Muscle layer of duodenum (tissue), 2 donors: ENCODE data around the gene H6PD.
A peak's percentile ranks its signal among the peaks of the same experiment; 100 is the strongest.

Source experiments
- H3K27ac ChIP-seq: one replicate; pipeline ENCODE4 v1.7.0; 2013; ENCODE audit warnings: mild to moderate bottlenecking, low read length
- H3K27me3 ChIP-seq: one replicate; pipeline ENCODE4 v1.7.0; 2013; ENCODE audit warnings: low read depth, mild to moderate bottlenecking, control low read depth, low read length
- H3K36me3 ChIP-seq, 2 donors: one replicate each; pipeline ENCODE4 v1.7.0; 2013; ENCODE audit warnings: low read length in 2 of 2, control low read depth in 1 of 2, mild to moderate bottlenecking in 1 of 2; ENCODE audit not compliant: insufficient read depth in 2 of 2, control insufficient read depth in 1 of 2
- H3K4me1 ChIP-seq, 2 donors: one replicate each; pipeline ENCODE4 v1.7.0; 2013; ENCODE audit warnings: low read length in 2 of 2, mild to moderate bottlenecking in 2 of 2, control low read depth in 1 of 2, moderate library complexity in 1 of 2; ENCODE audit not compliant: insufficient read depth in 2 of 2, control insufficient read depth in 1 of 2
- H3K4me3 ChIP-seq, 2 donors: one replicate each; pipeline ENCODE4 v1.7.0; 2013; ENCODE audit warnings: low read length in 2 of 2, low read depth in 1 of 2, mild to moderate bottlenecking in 1 of 2
- H3K9me3 ChIP-seq, 2 donors: one replicate each; pipeline ENCODE4 v1.7.0; 2013; ENCODE audit warnings: low read length in 2 of 2, control low read depth in 1 of 2, mild to moderate bottlenecking in 1 of 2; ENCODE audit not compliant: control insufficient read depth in 1 of 2
- donor health status: healthy.

The H6PD gene

DNA sequence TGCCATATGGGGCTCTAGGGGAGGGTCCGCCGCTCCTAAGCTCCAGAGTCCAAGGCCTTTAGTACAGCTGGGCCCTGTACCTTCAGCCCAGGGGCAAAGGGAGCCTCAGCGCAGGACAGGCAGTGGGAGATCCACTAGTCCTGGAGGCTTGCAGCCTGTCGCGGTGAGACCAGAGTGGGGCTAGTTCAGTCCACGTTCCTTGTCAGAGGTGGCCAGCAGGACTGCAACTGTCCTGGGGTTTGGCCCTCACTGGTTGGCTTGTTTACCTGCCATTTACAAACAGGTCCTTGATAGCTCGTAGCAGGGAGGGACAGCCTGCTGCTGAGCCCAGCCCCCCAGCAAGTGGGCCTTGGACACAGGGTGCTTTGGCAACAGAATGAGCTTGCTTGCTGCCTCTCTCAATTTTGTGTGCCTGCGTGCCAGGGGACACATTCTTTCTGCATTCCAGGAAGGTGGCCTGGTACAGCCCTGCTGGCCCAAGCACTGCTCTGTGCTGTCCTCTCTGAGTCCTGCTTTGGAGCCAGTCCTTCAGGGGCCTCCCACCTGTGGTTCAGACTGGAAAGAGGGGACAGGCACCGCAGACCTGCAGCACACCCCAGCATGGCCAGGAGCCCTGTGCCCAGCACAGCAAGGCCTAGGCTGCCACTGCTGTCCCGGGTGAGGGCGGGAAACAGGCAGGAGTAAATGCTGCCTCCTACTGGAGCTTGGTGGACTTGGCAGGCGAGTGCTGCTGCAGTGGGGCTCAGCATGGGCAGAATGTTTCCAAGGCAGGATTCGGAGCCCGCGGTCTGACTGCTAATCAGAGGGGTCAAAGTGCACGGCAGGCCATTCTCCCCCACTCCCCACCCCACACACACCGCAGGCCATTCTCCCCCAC, 15.2 kb downstream of the H6PD start:
- peaks cover 4 to 28% of the 10 kb centered on the region in 2 donors for H3K36me3 ChIP-seq
- H3K4me3 ChIP-seq: no peak overlapping the region
- H3K27me3 ChIP-seq: no peaks in the 10 kb centered on the region
- H3K9me3 ChIP-seq: no peaks in the 10 kb centered on the region
- H3K27ac ChIP-seq: peak overlapping the region; percentile 45
- H3K4me1 ChIP-seq: peaks cover 2 to 27% of the 10 kb centered on the region in 2 donors

DNA sequence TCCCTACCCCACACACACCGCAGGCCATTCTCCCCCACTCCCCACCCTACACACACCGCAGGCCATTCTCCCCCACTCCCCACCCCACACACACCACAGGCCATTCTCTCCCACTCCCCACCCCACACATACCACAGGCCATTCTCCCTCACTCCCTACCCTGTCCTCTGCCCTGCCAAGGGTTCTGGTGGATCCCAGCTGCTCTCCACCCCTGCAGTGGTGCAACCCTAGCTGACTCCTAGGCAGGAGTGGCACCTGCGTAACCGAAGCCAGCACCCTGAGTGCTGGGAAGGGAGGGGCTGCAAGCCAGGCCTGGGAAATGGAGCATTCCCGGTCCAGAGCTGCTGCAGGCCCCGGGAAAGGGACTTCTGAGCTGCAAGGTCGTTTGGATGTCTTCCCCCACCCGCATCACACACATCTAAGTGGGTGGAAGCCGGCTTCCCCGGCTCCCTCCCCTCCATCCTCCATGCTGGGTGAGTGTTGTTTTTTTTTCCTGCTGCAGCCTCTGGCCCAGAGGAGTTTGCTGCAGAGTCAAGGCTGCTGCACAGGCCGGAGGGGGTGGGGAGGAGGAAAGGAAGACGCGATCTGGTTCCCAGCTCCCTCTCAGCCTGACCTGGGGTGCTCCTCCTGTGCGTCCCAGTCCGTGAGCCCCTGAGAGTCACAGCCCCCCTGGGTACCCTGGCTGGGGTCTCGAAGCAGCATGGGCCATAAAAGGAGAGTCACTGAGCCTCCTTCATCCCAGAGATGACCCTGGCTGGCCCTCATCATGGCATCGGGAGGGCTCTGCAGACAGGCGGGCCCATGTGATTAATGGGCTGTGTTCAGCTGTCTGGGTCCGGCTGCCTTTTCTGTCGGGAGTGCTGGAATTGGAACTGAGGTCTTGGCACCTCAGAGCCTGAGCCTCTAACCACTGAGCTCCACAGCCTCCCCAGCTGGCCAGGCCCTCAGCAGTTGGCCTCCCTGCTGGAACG, 16.1 kb downstream of the H6PD start:
- H3K27ac ChIP-seq: peak overlapping the region; percentile 45
- no peaks in the 10 kb centered on the region for H3K27me3 ChIP-seq
- peaks cover 4 to 23% of the 10 kb centered on the region in 2 donors for H3K36me3 ChIP-seq
- H3K4me1 ChIP-seq: peaks cover 0 to 27% of the 10 kb centered on the region in 2 donors
- H3K9me3 ChIP-seq: no peaks in the 10 kb centered on the region
- H3K4me3 ChIP-seq: peak overlapping the region in 1 of 2 donors; percentile 36

DNA sequence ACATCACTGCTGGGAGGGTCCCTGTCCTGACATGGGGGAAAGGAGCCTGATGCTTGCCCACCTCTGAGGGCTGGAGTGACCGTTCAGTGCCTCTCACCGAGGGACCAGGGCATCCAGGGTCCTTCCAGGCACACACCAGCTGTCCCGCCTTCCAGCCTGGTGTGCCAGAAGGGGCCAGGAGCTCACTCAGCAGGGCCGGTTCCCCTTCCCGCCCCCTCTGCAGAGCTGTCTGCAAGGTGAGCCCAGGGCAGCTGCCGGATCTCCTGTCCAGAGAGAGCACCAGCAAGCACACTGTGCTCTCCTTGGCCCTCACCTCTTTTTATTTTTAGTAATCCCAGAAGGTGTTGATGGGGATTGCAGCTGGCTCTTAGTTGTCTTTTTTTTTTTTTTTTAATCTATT, 16.9 kb downstream of the H6PD start:
- no peak overlapping the region for H3K27ac ChIP-seq
- H3K4me1 ChIP-seq: peaks cover 0 to 27% of the 10 kb centered on the region in 2 donors
- H3K9me3 ChIP-seq: no peaks in the 10 kb centered on the region
- no peaks in the 10 kb centered on the region for H3K27me3 ChIP-seq
- no peak overlapping the region for H3K4me3 ChIP-seq
- H3K36me3 ChIP-seq: peaks cover 4 to 23% of the 10 kb centered on the region in 2 donors

DNA sequence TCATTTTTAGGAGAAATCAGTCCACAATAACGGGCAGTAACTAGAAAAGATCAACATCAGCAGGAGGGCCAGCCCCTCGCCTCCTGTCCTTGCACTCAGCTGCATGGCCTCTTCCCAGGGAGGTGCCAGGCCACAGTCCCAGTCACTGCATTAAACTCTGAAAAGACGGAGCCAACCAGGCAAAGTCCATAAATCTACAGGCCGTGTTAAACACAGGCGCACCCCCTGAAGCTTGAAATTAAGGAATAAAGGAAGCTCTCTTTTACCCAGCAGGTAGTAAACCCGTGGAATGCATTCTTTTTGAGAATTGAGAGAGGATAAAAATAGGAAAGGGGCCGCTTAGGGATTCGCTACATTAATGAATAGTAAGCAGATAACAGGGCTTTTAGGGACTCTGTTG, 18.4 kb downstream of the H6PD start:
- H3K4me3 ChIP-seq: no peak overlapping the region
- no peaks in the 10 kb centered on the region for H3K9me3 ChIP-seq
- peaks cover 0 to 9% of the 10 kb centered on the region in 2 donors for H3K36me3 ChIP-seq
- H3K27me3 ChIP-seq: no peaks in the 10 kb centered on the region
- H3K4me1 ChIP-seq: peaks cover 0 to 27% of the 10 kb centered on the region in 2 donors
- H3K27ac ChIP-seq: no peak overlapping the region

DNA sequence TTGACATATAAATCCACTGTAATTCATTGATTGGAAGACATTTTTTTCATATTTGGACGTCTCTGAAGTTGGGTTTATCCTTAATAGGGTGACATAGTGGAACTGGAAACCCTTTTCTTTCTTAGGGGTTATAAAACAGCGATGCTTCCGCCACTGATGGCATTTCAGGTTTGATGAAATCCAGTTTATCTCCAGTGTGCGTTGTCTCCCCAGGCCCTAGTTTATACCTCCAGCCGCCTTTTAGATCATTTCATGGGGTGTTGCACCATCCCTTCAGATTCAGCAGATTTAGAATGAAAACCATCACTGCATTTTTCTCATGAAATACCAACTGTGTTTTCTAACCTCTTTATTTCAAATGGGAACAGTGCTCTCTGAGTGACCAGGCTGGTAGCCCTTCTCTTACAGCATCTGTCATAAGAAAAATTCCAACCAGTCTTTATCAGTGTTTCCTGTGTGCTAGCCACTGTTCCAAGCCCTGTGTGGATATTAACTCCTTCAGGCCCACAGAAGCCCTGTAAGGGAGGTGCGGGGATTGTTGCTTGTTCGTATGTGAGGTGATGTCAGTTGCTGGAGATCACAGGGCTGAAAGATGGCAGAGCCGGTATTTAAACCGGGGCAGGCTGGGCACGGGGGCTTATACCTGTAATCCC, 19.0 kb downstream of the H6PD start:
- Histone ChIP-seq H3K27me3 (no peaks in the 10 kb centered on the region), H3K36me3 (peaks cover 0 to 9% of the 10 kb centered on the region in 2 donors), H3K27ac (no peak overlapping the region), H3K4me3 (no peak overlapping the region), H3K9me3 (no peaks in the 10 kb centered on the region), H3K4me1 (peaks cover 0 to 27% of the 10 kb centered on the region in 2 donors)

DNA sequence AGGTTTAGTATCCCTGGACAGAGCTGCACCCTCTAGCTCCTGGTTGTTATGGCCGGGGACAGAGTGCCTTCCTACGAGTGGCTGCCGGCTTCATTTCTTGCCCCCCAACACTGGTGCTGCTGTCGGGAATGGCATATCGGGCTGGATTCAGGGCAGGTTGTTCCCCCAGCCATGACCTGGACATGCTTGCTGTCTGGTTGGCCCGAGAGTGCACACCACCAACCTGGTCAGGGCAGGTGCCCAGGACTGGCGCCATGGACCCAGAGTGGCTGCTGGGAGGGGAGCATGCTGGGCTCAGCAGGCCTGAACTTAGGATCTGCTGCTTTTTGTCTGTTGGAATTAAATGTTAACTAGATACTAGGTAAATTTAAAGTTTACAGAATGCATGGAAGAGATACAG, 21.8 kb downstream of the H6PD start:
- Histone ChIP-seq H3K27ac (no peak overlapping the region), H3K9me3 (no peaks in the 10 kb centered on the region), H3K4me3 (no peak overlapping the region), H3K36me3 (peaks cover 0 to 9% of the 10 kb centered on the region in 2 donors), H3K27me3 (no peaks in the 10 kb centered on the region), H3K4me1 (peaks cover 0 to 6% of the 10 kb centered on the region in 2 donors)

DNA sequence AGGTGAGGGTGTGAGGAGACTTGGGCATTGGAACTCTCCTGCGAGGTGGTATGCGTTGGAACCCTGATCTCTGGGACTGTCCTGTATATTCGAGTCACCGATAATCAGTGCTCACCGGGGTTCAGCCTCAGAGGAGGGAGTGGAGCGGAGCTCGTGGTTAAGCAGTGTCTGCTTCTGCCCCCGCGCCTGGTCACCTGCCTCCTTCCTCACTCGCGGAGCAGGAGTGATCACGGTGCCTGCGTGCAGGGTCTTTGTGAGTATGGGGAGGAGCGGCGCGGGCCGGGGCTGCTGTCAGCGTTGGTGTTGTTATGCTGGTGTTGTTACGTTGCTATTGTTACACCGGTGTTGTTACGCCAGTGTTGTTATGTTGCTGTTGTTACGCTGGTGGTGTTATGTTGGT, 23.3 kb downstream of the H6PD start:
- H3K4me3 ChIP-seq: no peak overlapping the region
- peaks cover 7 to 24% of the 10 kb centered on the region in 2 donors for H3K36me3 ChIP-seq
- no peaks in the 10 kb centered on the region for H3K4me1 ChIP-seq
- H3K9me3 ChIP-seq: no peaks in the 10 kb centered on the region
- H3K27me3 ChIP-seq: no peaks in the 10 kb centered on the region
- H3K27ac ChIP-seq: no peak overlapping the region

DNA sequence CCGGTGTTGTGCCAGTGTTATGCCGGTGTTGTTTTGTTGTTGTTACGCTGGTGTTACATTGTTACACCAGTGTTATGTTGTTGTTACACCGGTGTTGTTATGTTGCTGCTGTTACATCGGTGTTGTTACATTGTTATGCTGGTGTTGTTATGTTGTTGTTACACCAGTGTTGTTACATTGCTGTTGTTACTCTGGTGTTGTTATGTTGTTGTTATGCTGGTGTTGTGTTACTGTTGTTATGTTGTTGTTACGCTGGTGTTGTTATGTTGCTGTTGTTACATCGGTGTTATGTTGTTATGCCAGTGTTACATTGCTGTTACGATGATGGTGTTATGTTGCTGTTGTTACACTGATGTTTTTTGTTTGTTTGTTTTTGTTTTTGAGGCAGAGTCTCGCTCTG, 24.1 kb downstream of the H6PD start:
- Histone ChIP-seq H3K4me1 (no peaks in the 10 kb centered on the region), H3K36me3 (peaks cover 11 to 30% of the 10 kb centered on the region in 2 donors), H3K9me3 (no peaks in the 10 kb centered on the region), H3K27ac (no peak overlapping the region), H3K4me3 (no peak overlapping the region), H3K27me3 (no peaks in the 10 kb centered on the region)

DNA sequence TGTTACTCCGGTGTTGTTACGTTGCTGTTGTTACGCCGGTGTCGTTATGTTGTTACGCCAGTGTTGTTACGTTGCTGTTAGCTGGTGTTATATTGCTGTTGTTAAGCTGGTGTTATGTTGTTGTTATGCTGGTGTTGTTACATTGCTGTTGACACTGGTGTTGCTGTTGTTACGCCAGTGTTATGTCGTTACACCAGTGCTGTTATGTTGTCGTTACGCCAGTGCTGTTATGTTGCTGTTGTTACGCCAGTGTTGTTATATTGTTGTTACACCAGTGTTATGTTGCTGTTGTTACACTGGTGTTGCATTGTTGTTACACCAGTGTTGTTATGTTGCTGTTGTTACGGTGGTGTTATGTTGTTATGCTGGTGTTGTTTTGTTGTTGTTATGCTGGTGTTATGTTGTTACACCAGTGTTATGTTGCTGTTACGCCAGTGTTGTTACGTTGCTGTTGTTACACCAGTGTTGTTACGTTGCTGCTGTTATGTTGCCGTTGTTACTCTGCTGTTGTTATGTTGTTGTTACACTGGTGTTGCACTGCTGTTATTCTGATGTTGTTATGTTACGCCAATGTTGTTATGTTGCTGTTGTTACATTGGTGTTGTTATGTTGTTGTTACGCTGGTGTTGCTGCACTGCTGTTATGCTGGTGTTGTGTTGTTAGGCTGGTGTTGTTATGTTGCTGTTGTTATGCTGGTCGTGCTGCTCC, 25.6 kb downstream of the H6PD start:
- peaks cover 21 to 46% of the 10 kb centered on the region in 2 donors for H3K36me3 ChIP-seq
- H3K27ac ChIP-seq: no peak overlapping the region
- no peaks in the 10 kb centered on the region for H3K27me3 ChIP-seq
- H3K4me1 ChIP-seq: no peaks in the 10 kb centered on the region
- H3K4me3 ChIP-seq: no peak overlapping the region
- no peaks in the 10 kb centered on the region for H3K9me3 ChIP-seq

DNA sequence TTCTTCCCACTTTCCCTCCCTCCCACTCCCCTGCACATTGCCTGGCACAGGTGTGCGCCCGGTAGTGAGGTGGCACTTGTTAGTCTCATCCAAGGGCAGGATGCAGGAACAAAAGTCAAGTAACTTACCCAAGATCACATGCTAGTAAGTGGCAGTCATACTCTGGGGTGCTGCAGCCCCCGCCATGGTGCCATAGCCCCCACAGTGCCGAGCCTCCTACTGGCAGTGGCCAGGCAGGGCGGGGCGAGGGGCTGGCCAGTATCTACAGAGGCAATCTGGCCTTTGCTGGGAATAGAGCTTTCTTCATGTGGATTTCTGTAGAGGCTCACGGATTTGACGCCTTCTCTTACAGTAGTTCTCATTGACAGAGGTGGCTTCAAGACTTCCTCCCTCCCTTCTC, 26.9 kb downstream of the H6PD start:
- Histone ChIP-seq H3K4me3 (no peak overlapping the region), H3K27ac (no peak overlapping the region), H3K4me1 (no peaks in the 10 kb centered on the region), H3K36me3 (peaks cover 23 to 49% of the 10 kb centered on the region in 2 donors), H3K9me3 (no peaks in the 10 kb centered on the region), H3K27me3 (no peaks in the 10 kb centered on the region)
